SK-N-MC (cell line): ENCODE measurements around the gene GPR35.

Source experiments
- EZH2 ChIP-seq: fragments of 200-600 bp; sonication (generic); IDR thresholded peaks from one replicate; pipeline ENCODE4 v1.6.1; 2017; ENCODE audit warnings: antibody characterized with exemption
- FOXP2 ChIP-seq: optimal IDR thresholded peaks from 2 replicates; pipeline ENCODE3; 2011; ENCODE audit warnings: mild to moderate bottlenecking, moderate library complexity; ENCODE audit not compliant: insufficient read depth; ENCODE audit errors: extremely low read length, control extremely low read depth
- POLR2AphosphoS5 ChIP-seq: IDR thresholded peaks from 2 replicates; pipeline ENCODE4 v1.6.1; 2012; ENCODE audit warnings: mild to moderate bottlenecking, low read depth, low read length, borderline replicate concordance

GRCh38 chr2:240599141-240599583, 26.1 kb upstream of the GPR35 start:
- TF ChIP-seq POLR2AphosphoS5 (no peak), EZH2 (no peak), FOXP2 (no peak)
